Measurements from ENCODE around the gene CDH20.

The CDH20 gene

DNA sequence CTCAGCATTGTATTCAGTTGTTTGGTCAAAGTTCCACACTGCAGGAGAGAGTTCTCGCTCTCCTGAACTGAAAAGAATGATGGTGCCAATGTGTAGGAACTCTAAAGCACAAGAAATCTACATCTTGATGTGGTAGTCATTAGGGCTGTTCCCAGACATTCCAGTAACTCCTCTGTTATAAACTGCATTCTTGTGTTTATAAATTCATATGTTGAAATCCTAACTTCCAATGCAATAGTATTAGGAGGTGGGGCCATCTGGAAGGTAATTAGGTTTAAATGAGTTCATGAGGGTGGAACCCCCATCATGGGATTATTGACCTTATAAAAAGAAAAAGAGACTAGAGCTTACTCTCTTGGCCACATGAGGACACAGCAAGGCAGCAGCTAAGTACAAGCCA is 239.6 kb downstream of the CDH20 start:
- DNase-seq (ENCODE audit: low spot score) = no peak

DNA sequence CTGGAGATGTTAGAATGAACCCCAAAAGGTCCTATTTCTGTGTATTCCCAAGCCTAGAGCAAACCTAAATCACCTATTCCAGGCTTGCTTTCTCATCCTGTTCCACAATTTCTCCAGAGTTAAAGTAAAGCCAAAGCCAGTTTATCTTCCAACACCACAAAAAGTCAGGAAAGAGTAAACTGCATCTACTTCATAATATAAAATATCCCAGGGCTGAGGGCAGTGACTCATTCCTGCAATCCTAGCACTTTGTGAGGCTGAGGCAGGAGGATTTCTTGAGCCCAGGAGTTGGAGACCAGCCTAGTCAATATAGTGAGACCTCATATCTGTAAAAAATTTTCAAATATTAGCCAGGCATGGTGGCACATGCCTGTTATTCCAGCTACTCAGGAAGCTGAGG is 241.4 kb downstream of the CDH20 start:
- DNase-seq (ENCODE audit: low spot score) = no peak

DNA sequence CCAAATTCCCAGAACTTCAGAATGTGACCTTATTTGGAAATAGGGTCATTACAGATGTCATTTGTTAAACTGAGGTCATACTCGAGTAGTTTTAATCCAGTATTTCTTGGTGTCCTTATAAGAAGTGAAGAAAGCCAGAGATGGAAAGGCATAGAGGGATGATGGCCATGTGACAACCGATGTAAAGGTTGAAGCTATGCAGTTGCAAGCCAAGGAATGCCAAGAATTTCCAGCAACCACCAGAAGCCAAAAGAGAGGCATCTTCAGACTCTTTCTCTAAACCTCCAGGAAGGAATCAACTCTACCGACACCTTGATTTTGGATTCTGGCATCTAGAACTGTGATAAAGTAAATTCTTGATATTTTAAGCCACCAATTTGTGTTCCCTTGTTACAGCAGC is 242.2 kb downstream of the CDH20 start:
- DNase-seq (ENCODE audit: low spot score) = no peak

DNA sequence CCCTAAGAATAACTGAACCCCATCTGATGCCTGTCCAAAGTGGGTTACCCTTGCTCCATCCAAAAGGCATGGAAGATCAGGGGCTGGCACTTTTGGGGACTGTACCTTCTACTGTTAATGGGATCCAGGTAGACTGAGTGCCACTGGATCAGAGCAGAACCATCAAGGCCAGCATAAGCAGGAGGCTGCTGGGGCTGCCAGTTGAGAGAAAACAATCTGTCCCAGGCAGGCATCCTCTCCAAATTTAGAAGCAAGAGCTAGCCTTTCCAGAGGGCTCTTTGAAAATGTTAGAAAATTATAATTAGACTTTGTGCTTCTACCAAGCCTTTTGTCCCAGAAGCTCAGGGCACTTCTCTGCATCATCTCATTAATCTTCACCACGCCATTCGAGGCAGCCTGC is 245.6 kb downstream of the CDH20 start:
- DNase-seq (ENCODE audit: low spot score) = no peak

DNA sequence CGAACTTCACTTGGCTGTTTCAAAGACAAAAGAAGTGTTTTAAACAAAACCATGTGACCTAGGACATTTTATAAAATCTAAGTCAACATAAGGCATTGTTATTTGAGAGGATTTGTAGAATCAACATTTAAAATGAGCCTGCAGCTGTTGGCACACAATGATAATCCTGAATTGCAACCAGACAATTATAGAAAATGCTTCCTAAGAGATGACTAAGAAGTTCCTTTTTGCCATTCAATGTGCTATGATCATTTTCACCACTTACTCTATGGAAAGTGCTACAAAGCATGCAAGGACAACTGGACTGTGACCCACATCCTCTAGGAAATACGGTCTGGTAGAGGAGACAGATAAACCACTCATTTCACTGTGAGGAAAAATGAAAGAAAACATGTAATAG is 246.4 kb downstream of the CDH20 start:
- DNase-seq (ENCODE audit: low spot score) = no peak

DNA sequence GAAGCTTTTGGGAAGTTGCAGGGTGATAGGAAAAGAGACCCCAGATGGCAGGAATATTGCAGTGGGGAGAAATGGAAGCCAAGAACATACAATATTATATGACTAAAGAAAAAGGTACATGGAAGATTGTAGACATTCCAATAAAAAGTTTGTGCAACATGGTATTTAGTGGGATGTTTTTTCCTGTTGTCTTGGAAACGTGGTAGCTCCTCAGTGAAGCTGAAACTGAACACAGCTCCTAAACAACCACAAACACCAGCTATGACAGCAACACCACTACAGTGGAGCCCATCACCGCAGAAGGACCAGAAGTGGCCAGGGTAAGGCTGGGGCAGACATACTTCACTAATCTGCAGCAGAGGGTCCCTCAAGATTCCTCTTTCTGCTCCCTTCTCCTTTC is 246.8 kb downstream of the CDH20 start:
- no peak for DNase-seq (ENCODE audit: low spot score)

DNA sequence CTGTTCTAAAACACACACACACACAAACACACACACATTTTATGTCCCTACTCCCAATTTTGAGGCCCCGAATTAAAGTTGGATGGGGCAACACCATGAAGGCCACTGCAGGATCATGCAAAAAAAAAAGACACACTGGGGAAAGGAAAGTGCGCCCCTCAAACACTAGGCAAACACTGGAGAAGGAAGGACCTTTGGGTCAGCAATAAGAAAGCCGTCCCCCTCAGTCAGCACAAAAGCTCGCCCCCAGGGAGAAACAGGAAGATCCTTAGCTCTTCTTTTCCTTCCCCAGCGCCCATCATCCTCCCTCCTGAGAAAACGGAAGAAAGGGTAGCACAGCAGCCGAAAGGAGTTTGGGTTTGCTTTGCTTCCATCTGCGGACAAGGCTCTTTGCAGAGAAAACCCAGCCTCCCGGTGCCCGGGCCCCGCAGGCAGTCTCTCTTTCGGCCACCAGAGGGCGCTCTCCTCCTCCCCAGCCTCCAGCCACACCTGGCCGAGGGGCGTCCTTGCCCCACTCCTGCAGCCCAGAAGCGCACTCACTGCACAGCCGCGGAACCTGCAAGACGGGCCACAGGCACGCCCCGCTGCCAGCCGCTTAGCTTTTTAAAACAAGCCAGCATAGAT is 248.5 kb downstream of the CDH20 start:
- peak; percentile 70 for DNase-seq (ENCODE audit: low spot score)

DNA sequence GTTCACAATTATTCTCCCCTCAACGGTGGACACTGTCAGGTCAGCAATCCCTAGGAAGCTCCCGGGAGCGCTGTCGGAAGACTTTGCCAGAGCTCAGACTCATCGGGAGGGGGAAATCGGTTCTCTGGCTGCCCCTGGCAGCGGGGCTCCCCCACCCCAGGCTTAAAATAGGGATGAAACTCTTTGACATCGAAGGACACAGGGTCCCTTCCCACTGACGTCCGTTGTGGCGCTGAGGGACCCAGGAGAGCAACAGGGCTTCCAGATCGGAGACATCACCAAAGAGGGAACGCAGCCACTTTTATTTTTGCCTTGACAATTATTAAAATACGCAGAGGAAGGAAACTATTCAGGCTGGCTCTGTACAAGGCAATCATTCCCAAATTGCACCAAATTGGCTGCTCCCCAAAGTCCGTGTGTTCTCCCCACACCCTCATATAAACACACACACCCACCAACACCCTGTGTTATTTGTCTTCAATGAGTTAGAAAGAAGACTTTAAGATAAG is 249.0 kb downstream of the CDH20 start:
- DNase-seq (ENCODE audit: low spot score) = no peak

DNA sequence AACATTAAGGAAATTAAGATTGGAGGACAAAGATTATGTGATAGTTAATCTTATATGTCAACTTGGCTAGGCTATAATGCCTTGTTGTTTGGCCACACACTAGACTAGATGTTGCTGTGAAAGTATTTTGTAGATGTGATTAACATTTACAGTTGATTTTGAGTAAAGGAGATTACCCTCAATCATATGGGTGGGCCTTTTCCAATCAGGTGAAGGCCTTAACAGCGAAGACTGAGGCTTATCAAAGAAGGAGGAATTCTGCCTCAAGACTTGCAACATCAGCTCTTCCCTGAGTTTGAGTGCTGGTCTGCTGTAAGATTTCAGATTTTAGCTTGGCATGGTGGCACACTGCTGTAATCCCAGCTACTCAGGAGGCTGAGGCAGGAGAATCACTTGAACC is 250.3 kb downstream of the CDH20 start:
- no peak for DNase-seq (ENCODE audit: low spot score)

DNA sequence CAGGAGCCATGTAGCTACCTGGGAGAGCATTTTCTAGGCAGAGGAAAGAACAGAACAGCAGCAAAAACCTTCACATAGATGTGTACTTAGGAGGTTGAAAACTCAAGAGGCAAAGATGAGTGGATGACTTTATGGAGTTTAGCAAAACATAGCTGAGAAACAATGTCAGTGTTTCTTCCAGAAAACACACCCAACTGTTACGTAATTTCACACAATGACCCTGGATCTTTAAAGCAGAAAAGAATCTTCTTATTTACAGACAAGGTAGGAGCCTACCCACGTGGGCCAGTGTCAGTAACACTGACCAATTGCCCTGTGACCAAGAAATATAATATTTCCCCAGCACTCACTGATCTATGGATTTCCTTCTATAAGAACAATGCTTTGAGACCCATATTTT is 254.6 kb downstream of the CDH20 start:
- DNase-seq (ENCODE audit: low spot score) = no peak

DNA sequence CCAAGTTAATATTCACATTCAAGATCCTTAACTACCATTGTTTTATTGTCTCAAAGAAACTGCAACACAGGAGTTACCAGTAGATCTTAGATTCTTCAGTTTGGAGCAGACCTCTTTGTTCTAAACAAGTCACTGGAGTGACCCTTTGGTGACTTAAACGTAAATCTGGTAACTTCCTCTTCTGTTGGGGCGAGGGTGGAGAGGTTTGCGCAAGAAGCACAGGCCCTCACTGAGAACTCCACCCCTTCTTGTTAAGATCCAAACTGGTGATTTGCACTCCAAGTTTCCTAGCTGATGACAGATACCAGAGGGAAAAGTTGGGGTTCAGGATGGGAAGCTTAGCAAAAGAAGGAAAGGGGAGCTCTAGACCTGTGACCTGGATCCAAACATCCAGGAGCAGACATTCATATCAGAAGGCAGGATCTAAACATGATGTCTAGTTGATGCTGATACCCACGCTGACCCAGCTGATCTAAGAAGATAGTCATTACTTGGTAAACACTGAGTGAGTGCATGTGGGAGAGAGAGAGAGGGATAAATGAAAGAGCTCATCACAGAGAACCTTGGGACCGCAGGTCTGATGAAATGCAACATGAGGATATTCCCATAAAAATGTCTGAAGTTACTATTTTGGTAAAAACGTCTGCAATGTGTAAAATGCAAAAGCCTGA is 256.0 kb downstream of the CDH20 start:
- DNase-seq (ENCODE audit: low spot score) = no peak

DNA sequence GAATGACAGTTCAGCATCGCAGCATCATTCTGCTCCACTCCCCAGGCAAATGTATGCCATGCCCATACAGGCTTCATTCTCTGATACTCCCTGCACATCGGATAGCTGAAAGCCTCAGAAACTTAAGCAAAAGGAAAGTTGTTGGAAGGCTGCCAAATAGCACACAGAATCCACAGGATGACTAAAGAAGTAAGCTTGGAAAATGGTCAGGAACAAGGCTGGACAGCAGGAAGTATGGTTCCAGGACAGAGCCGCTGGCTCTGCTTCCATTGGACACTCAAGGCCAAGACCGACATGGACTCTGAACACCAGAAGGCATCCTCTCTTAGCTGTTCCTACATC is 256.5 kb downstream of the CDH20 start:
- no peak for DNase-seq (ENCODE audit: low spot score)

DNA sequence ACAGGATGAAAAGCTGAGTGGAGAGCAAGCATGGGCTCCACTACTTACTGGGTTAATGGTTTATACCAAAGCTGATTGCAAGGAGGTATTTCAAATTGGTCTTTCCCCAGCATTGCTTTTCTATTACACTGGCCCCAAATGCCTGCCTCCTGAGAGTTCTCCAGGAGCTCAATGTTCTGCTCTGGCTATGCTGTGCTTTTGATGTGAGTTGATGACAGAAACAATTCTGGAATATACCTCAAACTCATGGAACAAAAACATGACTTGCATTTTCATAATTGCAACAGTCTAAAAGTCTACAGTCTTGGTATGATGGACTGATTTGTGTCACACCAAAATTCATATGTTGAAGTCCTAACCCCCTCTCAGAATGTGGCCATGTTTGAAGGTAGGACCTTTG is 258.0 kb downstream of the CDH20 start:
- no peak for DNase-seq (ENCODE audit: low spot score)

DNA sequence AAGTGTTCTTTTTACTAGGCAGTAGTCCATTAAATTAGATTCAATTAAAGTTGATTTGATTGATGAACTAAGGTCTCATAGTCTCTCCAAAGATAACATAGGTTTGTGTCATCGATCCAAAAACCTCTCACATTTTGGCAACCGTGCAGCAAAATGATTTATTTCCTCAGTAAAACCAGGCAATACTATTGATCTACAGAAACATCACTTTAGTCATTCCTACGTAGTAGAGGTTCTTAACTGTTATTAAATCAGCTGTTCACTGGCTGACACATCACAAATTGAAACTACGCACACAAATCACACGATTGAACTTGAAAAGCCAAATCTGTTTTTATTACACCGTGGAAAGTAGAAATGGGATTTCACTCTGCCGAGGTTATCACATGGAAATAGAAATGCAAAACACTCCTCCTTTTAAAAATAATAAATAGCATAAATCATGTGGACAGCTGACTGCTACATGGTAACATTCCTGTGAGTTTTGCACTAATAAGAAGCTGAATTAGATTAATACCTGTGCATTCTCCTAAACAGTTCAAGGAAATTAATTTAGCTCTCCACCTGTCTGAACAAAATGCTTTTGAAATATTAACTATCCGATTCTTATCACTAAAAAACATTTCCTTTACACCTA is 262.5 kb downstream of the CDH20 start:
- no peak for DNase-seq (ENCODE audit: low spot score)

DNA sequence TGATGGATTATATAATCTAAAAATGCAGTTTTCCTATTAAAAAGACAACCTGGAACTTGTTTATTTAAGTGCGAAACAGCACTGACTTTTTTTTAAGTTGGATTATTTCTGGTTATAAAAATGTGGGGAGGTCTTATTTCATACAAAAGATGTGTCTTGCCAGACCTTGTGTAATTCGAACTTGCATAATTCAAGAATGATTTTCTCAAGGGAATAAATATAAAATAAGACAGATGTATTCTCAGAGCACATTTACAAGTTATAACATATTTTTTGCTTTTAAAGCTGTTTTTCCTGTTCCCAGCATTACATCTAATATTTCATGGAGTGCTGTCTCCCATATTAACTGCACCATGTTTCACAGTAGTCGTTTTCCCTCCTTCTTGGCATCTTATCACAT is 263.1 kb downstream of the CDH20 start:
- no peak for DNase-seq (ENCODE audit: low spot score)

DNA sequence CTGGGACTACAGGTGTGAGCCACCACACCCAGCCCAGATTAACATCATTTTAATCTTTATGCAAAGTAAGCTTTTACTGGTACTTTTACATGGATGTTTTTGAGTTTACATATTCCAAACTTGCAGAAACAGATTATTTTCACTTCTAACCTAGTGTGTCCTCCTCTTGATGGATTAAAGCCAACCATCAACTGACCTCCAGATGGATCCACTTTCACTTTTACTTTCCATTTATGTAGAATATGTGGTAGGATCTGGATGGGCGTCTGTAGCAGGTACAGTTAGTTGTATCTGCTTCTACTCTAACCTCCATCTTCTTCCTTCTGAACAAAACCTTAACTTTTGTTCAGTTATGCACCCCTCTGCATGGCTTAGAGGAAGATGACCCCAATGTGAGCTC is 264.1 kb downstream of the CDH20 start:
- DNase-seq (ENCODE audit: low spot score) = no peak

DNA sequence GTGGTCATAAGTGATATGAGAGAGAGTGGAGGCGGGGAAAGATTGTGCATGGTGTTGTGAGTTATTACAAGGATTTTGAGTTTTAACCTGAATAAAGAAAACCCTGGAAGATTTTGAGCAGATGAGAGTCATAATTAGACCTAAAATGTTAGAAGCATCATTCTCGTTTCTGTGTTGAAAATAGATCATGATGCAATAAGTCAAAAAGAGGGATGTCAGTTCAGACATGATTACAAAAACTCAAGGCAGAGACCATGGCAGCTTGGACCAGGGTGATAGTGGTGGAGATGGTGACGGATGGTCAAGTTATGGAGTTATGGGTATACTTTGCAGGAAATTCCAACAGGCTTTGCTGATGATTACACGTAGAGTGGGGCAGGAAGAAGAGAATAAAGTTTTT is 267.2 kb downstream of the CDH20 start:
- DNase-seq (ENCODE audit: low spot score) = no peak

DNA sequence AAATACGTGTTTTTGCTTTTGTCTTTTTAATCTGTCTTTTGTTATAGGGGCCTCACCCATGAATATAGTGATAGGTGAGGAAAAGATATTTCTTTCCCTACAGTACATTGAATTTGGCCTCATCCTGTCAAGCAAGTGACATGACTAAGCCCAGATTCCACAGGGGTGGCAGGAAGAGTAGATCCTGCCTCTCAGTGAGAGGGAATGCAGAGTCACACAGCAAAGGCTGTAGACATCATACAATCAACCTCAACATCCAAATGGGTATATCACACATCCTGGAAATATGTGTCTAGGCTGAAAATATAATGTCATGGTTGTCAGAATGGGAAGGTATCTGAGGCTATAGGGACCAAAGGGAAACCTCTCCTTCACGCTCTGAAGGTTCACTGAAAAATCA is 269.6 kb downstream of the CDH20 start:
- DNase-seq (ENCODE audit: low spot score) = no peak

Small RNAs within 50 kb of the gene (small RNA-seq; reads per million reads assigned to genes)
- gene RNU6-116P = 0 reads per million in 2 experiments
